SK-N-MC (cell line): ENCODE measurements around the gene FAM168A.

Experiments
- EZH2 ChIP-seq: fragments of 200-600 bp; sonication (generic); IDR thresholded peaks from one replicate; pipeline ENCODE4 v1.6.1; 2017; ENCODE audit warnings: antibody characterized with exemption
- FOXP2 ChIP-seq: optimal IDR thresholded peaks from 2 replicates; pipeline ENCODE3; 2011; ENCODE audit warnings: mild to moderate bottlenecking, moderate library complexity; ENCODE audit not compliant: insufficient read depth; ENCODE audit errors: extremely low read length, control extremely low read depth
- POLR2AphosphoS5 ChIP-seq: IDR thresholded peaks from 2 replicates; pipeline ENCODE4 v1.6.1; 2012; ENCODE audit warnings: mild to moderate bottlenecking, low read depth, low read length, borderline replicate concordance

DNA sequence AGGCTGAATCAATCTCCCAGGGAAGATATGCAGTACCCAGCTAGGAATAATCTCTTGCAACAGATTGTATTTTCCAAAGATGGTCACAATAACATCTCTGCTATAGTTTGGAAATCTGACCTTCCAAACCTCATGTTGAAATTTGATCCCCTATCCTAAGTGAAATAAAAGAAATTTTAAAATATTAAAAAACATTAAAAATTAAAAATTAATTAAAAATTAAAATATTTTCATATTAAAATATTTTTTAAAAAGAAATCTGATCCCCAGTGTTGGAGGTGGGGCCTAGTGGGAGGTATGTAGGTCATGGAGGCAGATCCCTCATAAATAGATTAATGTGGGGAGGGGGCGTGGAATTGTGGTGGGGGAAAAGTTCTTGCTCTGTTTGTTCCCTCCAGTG is 79.7 kb downstream of the FAM168A start:
- TF ChIP-seq POLR2AphosphoS5, result no peak
- no peak for TF ChIP-seq FOXP2
- no peak for TF ChIP-seq EZH2
